GM12892 (cell line): ENCODE results near the gene HOXA4. TPM values are rescaled to one million over a fixed set of nuclear protein-coding genes. Genes with fewer than 3 reads are reported as not detected.

ENCODE experiments used
- DNase-seq: peaks from one replicate; pipeline ENCODE4 v3.0.0; 2011; ENCODE audit not compliant: insufficient read length
- FAIRE-seq: peaks from 2 replicates; lab custom pipeline; 2011; peaks lifted over from hg19 to GRCh38; lab: Jason Lieb, UNC
- POLR2A ChIP-seq: IDR thresholded peaks from 2 replicates; pipeline ENCODE4 v1.6.1; 2011; ENCODE audit warnings: low read depth, low read length, control low read depth
- POLR2AphosphoS5 ChIP-seq: IDR thresholded peaks from 2 replicates; pipeline ENCODE4 v1.6.1; 2011; ENCODE audit warnings: low read depth, low read length, control low read depth
- TAF1 ChIP-seq: IDR thresholded peaks from 2 replicates; pipeline ENCODE4 v1.6.1; 2011; ENCODE audit warnings: low read depth, mild to moderate bottlenecking, control low read depth, low read length, borderline replicate concordance
- polyA plus RNA-seq: library from polyadenylated mRNA; unstranded; fragments of >200 nt; gene quantifications from one replicate; pipeline ENCODE4 v1.2.1, GENCODE V29; 2012; ENCODE audit warnings: missing spikeins, inconsistent platforms; ENCODE audit not compliant: missing spikeins

HOXA4 gene
- not detected for polyA plus RNA-seq

- FAIRE-seq (no peak), DNase-seq (no peak)
Observed at GRCh38 chr7:27130540-27131389, at the start of gene HOXA4. HOXA4 (minus strand) TSS chr7:27130757; CDS start chr7:27130733, 24 bp downstream.

GRCh38 chr7:27179503-27180430 lies 49.2 kb upstream of the HOXA4 start:
- FAIRE-seq (no peak), DNase-seq (peak; percentile 66)
- TF ChIP-seq POLR2A (no peak), TAF1 (no peak), POLR2AphosphoS5 (no peak)

More at GRCh38 chr7:27130540-27131389, at the start of gene HOXA4:
- TF ChIP-seq POLR2AphosphoS5 (no peak), POLR2A (no peak), TAF1 (no peak)

DNA sequence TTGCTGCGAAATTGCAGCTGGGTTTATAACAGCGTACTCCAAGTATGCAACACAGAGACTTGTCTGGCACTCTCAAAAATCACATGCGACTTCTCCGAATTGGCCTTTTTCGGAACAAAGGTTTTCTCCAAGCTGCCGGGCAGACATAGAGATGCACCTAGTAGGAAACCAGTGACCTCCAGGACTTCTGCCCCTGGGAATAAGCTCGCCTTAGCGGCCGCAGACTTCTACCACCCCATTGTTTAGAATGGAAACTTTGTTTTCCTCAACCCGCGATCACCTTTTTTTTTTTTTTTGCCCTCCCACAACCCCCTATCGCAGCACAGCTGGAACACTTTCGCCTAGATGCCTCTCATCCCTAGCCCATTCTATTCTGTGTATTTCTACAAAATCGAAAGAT lies 48.5 kb upstream of the HOXA4 start:
- DNase-seq, result no peak
- no peak for FAIRE-seq
- TF ChIP-seq POLR2A (no peak), POLR2AphosphoS5 (no peak), TAF1 (no peak)

- TF ChIP-seq TAF1 (no peak), POLR2A (no peak), POLR2AphosphoS5 (no peak)
- DNase-seq, result no peak
Observed at GRCh38 chr7:27178366-27178765, 47.8 kb upstream of the HOXA4 start.

DNA sequence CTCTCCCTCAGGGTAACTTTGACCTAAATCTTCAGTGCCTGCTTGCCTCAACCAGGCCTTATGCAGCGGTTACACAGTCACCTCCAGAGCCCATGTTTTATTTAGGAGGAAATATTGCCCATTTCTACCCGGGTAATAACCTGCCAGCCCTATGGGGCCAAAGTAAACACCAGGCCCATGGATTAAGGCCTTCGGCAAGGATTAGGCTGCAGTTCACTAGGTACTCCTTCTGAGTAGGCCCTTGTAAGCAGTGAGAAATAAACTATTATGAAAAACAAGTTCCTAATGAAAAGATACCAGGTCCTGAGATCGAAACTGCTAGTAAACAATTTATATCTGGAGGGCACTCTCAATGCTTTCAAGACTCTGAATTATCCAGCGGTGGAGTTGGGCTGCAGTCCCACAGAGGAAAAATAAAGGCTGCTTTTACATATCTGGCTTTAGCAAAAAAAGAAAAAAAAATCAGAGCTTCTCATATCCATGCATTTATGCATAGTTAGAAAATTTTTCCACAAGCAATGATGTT lies 47.3 kb upstream of the HOXA4 start:
- no peak for FAIRE-seq

More at GRCh38 chr7:27178366-27178765, 47.8 kb upstream of the HOXA4 start:
- no peak for FAIRE-seq

DNA sequence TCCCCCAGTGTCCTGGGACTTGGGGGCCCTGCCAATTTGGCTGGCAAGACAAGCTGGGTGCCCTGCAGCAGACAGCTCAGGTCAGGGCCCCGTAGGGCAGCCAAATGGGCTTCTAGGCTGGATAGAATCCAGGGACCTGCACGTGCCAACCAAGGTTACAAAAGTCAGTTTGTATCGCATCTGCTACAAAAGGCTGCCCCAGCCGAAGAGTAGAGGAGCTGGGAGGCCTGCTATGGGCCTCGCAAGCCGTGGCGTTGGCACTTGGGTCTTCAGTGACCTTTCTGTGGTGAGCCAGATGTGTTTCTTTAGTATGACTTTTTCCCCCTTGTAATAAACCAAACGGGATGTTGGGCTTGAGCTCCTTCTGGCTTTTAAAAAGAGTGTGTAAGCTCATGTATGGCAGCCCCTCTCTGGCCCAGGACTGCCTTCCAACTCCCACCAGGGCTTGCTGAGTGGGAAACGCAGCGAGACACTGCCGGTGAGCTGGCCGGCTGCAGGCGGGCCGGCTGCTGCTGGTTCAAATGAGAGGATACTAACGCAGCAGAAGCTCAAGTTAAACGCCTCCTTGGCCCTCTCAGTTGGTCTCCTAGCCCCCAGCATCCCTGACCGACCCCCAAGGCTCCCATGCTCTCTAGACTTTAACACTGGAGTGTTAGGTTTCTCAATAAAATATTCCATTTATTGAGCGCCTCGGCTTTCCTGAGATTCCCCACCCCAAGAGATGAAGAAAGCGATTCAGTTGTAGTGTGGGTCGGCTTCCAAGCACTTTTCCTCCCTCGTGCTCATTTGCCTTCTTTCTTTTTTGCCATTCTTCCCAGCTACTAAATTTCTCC lies 46.6 kb upstream of the HOXA4 start:
- no peak for FAIRE-seq
- no peak for TF ChIP-seq POLR2AphosphoS5
- no peak for TF ChIP-seq TAF1
- no peak for TF ChIP-seq POLR2A

More for the DNA sequence above, 47.3 kb upstream of the HOXA4 start:
- no peak for DNase-seq
- TF ChIP-seq TAF1 (no peak), POLR2A (no peak), POLR2AphosphoS5 (no peak)

GRCh38 chr7:27176524-27176845 lies 45.9 kb upstream of the HOXA4 start:
- no peak for FAIRE-seq
- DNase-seq, result no peak
- no peak for TF ChIP-seq TAF1
- TF ChIP-seq POLR2AphosphoS5, result no peak
- no peak for TF ChIP-seq POLR2A

More for the DNA sequence above, 46.6 kb upstream of the HOXA4 start:
- DNase-seq, result no peak

DNA sequence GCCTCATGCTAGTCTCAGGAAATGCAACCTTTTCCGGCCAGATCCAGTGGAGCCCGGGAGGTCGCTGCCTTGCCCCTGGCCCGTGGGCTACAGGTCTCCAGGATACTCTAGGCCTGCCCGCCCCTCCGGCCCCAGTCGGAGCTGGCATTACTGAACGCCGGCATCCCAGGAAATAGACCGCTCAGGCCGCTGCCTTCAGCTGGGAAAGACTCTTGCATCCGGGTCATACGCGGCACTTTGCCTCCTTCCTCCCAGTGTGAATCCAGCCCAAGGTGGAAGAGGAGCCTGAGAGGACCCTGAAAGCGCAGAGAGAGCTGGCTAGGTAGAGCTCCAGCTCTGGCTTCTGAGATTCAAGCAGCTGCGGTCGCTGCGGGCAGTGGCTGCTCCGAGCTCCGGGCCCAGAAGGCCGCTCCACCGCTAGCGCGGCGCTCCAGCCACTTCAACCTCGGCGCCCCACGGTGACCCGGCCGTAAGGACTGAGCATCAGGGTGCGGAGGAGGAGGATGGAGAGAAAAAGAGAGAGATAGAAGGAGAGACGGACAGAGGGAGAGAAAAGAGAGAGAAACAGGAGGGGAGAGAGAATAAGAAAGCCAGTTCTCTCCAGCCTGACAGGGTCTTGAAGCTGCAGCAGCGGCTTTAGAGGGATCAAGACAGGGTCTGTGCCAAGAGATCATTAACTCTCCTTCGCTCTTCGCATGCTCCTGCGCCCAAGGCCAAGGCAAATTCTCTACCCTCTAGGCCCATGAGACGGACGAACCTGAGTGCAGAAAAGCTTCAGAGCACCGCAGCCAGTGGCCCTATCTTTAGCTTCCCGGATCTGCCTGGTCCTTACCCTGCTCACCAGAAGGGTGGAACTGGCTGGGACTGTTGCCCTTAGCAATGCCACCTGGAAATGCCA lies 45.3 kb upstream of the HOXA4 start:
- no peak for DNase-seq
- TF ChIP-seq POLR2AphosphoS5 (no peak), TAF1 (no peak), POLR2A (no peak)
- no peak for FAIRE-seq

DNA sequence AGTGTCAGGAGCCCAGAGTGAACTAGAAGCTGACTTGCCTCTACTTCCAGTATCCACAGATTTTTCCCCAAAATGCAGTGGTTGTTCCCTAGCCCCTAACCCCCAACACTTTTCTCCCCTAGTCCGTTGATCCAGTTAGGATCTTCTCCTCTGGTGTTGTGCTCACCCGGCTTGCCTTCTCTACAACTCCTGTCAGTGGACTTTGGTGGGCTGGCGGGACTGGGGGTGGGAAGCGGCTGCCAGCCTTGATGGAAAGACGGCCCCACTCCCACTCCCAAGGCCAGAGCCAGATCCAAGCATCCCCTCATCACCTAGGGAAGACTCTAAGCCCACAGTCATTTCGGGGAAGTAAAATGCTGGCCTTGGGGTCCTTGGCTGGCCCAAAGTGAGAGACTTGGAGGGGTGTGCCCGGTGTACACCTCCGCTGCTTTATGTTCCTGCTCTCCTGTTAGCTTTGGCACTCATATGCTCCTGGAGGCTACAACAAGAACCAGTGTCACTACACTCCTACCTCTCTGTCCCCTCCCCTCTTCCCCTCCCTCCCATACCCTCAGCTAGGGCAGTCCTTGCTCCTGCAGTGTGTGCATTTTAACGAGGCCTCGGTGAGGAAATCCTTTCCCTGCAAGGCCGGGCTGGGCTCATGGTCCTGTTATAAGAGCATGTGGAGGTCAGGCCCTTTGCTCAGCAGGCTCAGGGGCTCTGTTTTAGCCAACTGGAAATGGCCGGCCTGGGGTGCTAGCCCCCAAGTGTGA lies 44.5 kb upstream of the HOXA4 start:
- DNase-seq, result no peak
- TF ChIP-seq POLR2A (no peak), POLR2AphosphoS5 (no peak), TAF1 (no peak)
- no peak for FAIRE-seq
